ENCODE measurements around the gene SDF2L1. TPM values are rescaled to one million over a fixed set of nuclear protein-coding genes. Genes with fewer than 3 reads are reported as not detected.
"Not testable (repeated sequence)": the region's sequence is repeated elsewhere in the genome, so short reads cannot be mapped to it uniquely, and the experiment has no call there.

SDF2L1 gene
- total RNA-seq, 2 donors from 2014 or later: 47.5 to 115 TPM

DNA sequence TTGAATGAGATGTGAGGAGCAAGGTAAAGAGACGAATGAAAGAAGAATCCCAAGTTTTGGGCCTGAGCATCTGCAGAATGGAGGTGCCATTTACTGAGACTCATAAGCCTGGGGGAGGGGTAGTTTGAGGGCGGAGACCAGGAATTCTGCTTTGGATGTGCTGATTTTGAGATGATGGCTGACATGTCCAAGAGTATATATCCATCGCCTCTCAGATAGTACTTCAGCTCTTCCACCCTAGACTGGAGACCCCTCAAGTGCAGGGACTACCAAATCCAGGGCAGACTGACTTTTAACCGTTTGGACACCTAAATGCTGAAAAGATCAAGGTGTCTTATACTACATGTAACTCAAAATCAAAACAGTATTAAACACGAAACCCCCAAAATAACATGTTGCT lies 1.3 kb upstream of the SDF2L1 start:
- ATAC-seq: no peak
- H3K27me3 ChIP-seq: no peaks in the 10 kb centered on the region
- no peak overlapping the region for H3K4me3 ChIP-seq
- H3K36me3 ChIP-seq (replicated peaks in 1 of 2; ENCODE audit: insufficient read depth in 1 of 2, low read depth in 2 of 2): no peaks in the 10 kb centered on the region
- H3K4me1 ChIP-seq: peaks cover 28% of the 10 kb centered on the region
- H3K27ac ChIP-seq: peak overlapping the region in 2 of 4 donors; percentile 65 to 87
- H3K9me3 ChIP-seq: no peaks in the 10 kb centered on the region
- WGBS, 2 donors: 72 to 73% methylated on average over 5 of the region's 5 CpGs
- TF ChIP-seq CTCF (IDR thresholded peaks at IDR 0.05) (no peak), POLR2A (IDR thresholded peaks at IDR 0.05) (no peak)
- DNase-seq: no peak
- intact Hi-C loops (cut with DNase I): no loop called here

GRCh38 chr22:21641417-21641788 lies 699 bp upstream of the SDF2L1 start:
- H3K4me3 ChIP-seq: peak overlapping the region in 1 of 2 donors; percentile 18
- H3K4me1 ChIP-seq: peaks cover 31% of the 10 kb centered on the region
- ATAC-seq: peak; percentile 45
- no peaks in the 10 kb centered on the region for H3K36me3 ChIP-seq (replicated peaks in 1 of 2; ENCODE audit: insufficient read depth in 1 of 2, low read depth in 2 of 2)
- TF ChIP-seq CTCF (IDR thresholded peaks at IDR 0.05) (peak; percentile 12 to 62 (median 57)), POLR2A (IDR thresholded peaks at IDR 0.05) (no peak)
- no peaks in the 10 kb centered on the region for H3K9me3 ChIP-seq
- peak overlapping the region; percentile 65 to 89 (median 78) for H3K27ac ChIP-seq
- 2 to 7% methylated on average over 6 to 9 of the region's 9 CpGs for WGBS, 2 donors
- H3K27me3 ChIP-seq: no peaks in the 10 kb centered on the region
- DNase-seq: peak; percentile 60 to 72 (median 68)
- intact Hi-C loops (cut with DNase I): no loop called here

DNA sequence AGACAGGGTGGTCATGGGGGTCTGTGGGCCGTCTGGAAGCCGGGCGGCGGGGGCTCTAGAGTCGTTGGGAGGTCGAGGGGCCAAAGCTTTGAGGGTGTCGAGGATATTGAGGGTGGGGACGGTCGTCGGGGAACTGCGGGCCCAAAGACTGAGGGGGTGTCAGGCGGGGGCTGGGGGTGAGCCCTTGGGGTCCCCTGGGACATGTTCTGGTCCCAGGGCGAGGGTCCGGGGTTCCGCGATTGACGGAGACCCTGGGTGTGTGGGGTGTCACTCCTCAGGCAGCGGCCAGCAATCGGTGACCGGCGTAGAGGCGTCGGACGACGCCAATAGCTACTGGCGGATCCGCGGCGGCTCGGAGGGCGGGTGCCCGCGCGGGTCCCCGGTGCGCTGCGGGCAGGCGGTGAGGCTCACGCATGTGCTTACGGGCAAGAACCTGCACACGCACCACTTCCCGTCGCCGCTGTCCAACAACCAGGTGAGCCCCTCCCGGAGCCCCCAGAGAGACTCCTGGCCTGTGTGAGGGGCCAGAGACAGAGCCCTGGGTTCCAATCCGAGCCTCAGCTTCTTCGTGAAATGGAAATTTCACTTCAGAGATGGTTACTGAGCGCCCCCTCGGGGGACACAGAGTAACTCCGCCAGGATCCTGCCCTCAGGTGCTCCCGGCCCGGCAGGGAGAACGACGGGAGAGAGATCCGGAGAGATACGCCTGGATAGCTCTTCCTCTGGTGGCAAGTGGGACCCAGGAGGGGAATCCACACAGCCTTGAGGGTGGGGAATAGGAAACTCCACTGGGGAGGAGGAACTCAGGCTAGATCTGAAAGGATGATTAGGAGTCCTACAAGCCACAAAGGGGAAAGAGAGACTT lies 714 bp downstream of the SDF2L1 start:
- H3K4me1 ChIP-seq: peaks cover 38% of the 10 kb centered on the region
- peak overlapping the region; percentile 64 to 89 (median 79) for H3K27ac ChIP-seq
- 0% methylated on average over 3 to 54 of the region's 56 CpGs for WGBS, 2 donors
- H3K36me3 ChIP-seq (replicated peaks in 1 of 2; ENCODE audit: insufficient read depth in 1 of 2, low read depth in 2 of 2): peaks cover 0 to 2% of the 10 kb centered on the region in 2 donors
- DNase-seq (peak; percentile 64 to 67 (median 66)), ATAC-seq (peak; percentile 21)
- intact Hi-C loops (cut with DNase I): no loop called here
- peak overlapping the region; percentile 83 to 93 for H3K4me3 ChIP-seq
- TF ChIP-seq POLR2A (IDR thresholded peaks at IDR 0.05) (no peak), CTCF (IDR thresholded peaks at IDR 0.05) (peak in 6 of 7 experiments; percentile 27 to 57 (median 53))
- no peaks in the 10 kb centered on the region for H3K27me3 ChIP-seq
- no peaks in the 10 kb centered on the region for H3K9me3 ChIP-seq

GRCh38 chr22:21643533-21644357 lies 1.6 kb downstream of the SDF2L1 start:
- WGBS, 2 donors: 59 to 62% methylated on average over 16 to 22 of the region's 22 CpGs
- Histone ChIP-seq H3K27me3 (no peaks in the 10 kb centered on the region), H3K36me3 (replicated peaks in 1 of 2; ENCODE audit: insufficient read depth in 1 of 2, low read depth in 2 of 2) (peaks cover 0 to 2% of the 10 kb centered on the region in 2 donors), H3K9me3 (no peaks in the 10 kb centered on the region), H3K4me1 (peaks cover 38% of the 10 kb centered on the region), H3K4me3 (no peak overlapping the region), H3K27ac (no peak overlapping the region)
- DNase-seq (peak in 1 of 4 donors; percentile 24), ATAC-seq (no peak)
- TF ChIP-seq POLR2A (IDR thresholded peaks at IDR 0.05) (no peak), CTCF (IDR thresholded peaks at IDR 0.05) (peak in 2 of 7 experiments; percentile 2 to 11)
- intact Hi-C loops (cut with DNase I): no loop called here

DNA sequence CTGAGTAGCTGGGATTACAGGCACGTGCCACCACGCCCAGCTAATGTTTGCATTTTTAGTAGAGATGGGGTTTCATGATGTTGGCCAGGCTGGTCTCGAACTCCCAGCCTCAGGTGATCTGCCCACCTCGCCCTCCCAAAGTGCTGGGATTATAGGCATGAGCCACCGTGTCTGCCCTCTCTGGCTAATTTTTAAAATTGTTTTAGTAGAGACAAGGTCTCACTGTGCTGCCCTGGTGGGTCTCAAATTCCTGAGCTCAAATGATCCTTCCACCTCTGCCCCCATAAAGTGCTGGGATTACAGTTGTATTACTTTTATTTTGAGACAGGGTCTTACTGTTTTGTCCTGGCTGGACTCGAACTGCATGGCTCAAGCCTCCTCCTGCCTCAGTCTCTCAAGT lies 3.4 kb downstream of the SDF2L1 start:
- ATAC-seq; H3K36me3 ChIP-seq (replicated peaks in 1 of 2; ENCODE audit: insufficient read depth in 1 of 2, low read depth in 2 of 2); H3K27me3 ChIP-seq; intact Hi-C loops (cut with DNase I); H3K4me3 ChIP-seq; H3K9me3 ChIP-seq; H3K27ac ChIP-seq; DNase-seq: not testable (repeated sequence)
- 73 to 85% methylated on average over 6 of the region's 6 CpGs for WGBS, 2 donors
- peaks cover 38% of the 10 kb centered on the region for H3K4me1 ChIP-seq

Data from body of pancreas (tissue), 4 donors.